CD14-positive monocyte (primary cell): ENCODE data around the gene TXNDC11. TPM values are rescaled to one million over a fixed set of nuclear protein-coding genes. Genes with fewer than 3 reads are reported as not detected.
A peak's percentile ranks its signal among the peaks of the same experiment; 100 is the strongest.

ENCODE experiments used
- DNase-seq, 3 donors: peaks; one replicate each; pipeline ENCODE4 v3.0.0-alpha.2; 2011 to 2022
- H2AFZ ChIP-seq: 2 replicates; pipeline ENCODE4 v1.6.0; 2012; ENCODE audit warnings: mild to moderate bottlenecking, low read depth, low read length, inconsistent platforms; ENCODE audit not compliant: insufficient read depth, poor library complexity, severe bottlenecking
- H3K27ac ChIP-seq, 2 donors: 1 replicate in 1 of 2; 2 replicates in 1 of 2; pipeline ENCODE4 v1.5.1; 2012 to 2013; ENCODE audit warnings: low read length in 2 of 2, control low read depth in 1 of 2, inconsistent platforms in 1 of 2, low read depth in 1 of 2, mild to moderate bottlenecking in 1 of 2
- H3K27me3 ChIP-seq, 2 donors: one replicate each; pipeline versions ENCODE4 v1.6.0 to v1.6.1; 2011 to 2013; ENCODE audit warnings: low read length in 2 of 2; ENCODE audit not compliant: control insufficient read depth in 2 of 2, insufficient read depth in 2 of 2
- H3K36me3 ChIP-seq, 2 donors: replicated peaks in 1 of 2; 1 replicate in 1 of 2; 2 replicates in 1 of 2; pipeline versions ENCODE4 v1.5.1 to v1.6.1; 2012 to 2013; ENCODE audit warnings: low read length in 2 of 2, control low read depth in 1 of 2, inconsistent platforms in 1 of 2, mild to moderate bottlenecking in 1 of 2; ENCODE audit not compliant: insufficient read depth in 2 of 2, control insufficient read depth in 1 of 2
- H3K4me1 ChIP-seq, 2 donors: 1 replicate in 1 of 2; 2 replicates in 1 of 2; pipeline versions ENCODE4 v1.5.1 to v1.6.1; 2012 to 2013; ENCODE audit warnings: low read length in 2 of 2, control low read depth in 1 of 2, inconsistent platforms in 1 of 2, mild to moderate bottlenecking in 1 of 2, moderate library complexity in 1 of 2; ENCODE audit not compliant: insufficient read depth in 2 of 2, control insufficient read depth in 1 of 2
- H3K4me2 ChIP-seq: replicated peaks from 2 replicates; pipeline ENCODE3; 2012; ENCODE audit warnings: low read length, moderate library complexity, mild to moderate bottlenecking; ENCODE audit not compliant: poor library complexity, severe bottlenecking; ENCODE audit errors: extremely low read depth
- H3K4me3 ChIP-seq, 3 experiments: fragments of 200-600 bp in 1 of 3; sonication (generic) in 1 of 3; replicated peaks in 1 of 3; 1 replicate in 2 of 3; 2 replicates in 1 of 3; pipeline ENCODE4 v1.5.1; 2011 to 2013; ENCODE audit warnings: low read length in 3 of 3, mild to moderate bottlenecking in 3 of 3, control low read depth in 2 of 3, low read depth in 2 of 3, inconsistent platforms in 1 of 3, moderate library complexity in 1 of 3
- H3K79me2 ChIP-seq: 2 replicates; pipeline ENCODE4 v1.6.0; 2012; ENCODE audit warnings: mild to moderate bottlenecking, control low read depth, inconsistent platforms, low read length, moderate library complexity; ENCODE audit not compliant: insufficient read depth
- H3K9ac ChIP-seq: 2 replicates; pipeline ENCODE4 v1.6.0; 2017; ENCODE audit warnings: low read length, mild to moderate bottlenecking; ENCODE audit not compliant: insufficient read depth, poor library complexity, severe bottlenecking
- H3K9me3 ChIP-seq, 2 donors: replicated peaks in 1 of 2; 1 replicate in 1 of 2; 2 replicates in 1 of 2; pipeline versions ENCODE4 v1.5.1 to v1.6.1; 2012 to 2013; ENCODE audit warnings: low read length in 2 of 2, control low read depth in 1 of 2; ENCODE audit not compliant: control insufficient read depth in 1 of 2, insufficient read depth in 1 of 2
- H4K20me1 ChIP-seq: 2 replicates; pipeline ENCODE4 v1.6.0; 2012; ENCODE audit warnings: mild to moderate bottlenecking, low read length, control low read depth, moderate library complexity; ENCODE audit not compliant: insufficient read depth
- H3K27ac Mint-ChIP-seq, 7 donors: one replicate each; pipeline ENCODE4 v1.8.0; 2020; ENCODE audit warnings: mild to moderate bottlenecking in 7 of 7, mixed read lengths in 7 of 7, moderate library complexity in 6 of 7, inconsistent platforms in 2 of 7
- H3K27me3 Mint-ChIP-seq, 3 donors: one replicate each; pipeline ENCODE4 v1.8.0; 2021 to 2022; ENCODE audit warnings: low read depth in 3 of 3, mild to moderate bottlenecking in 3 of 3, mixed read lengths in 3 of 3, moderate library complexity in 3 of 3, inconsistent platforms in 1 of 3
- H3K36me3 Mint-ChIP-seq, 2 donors: one replicate each; pipeline ENCODE4 v1.8.0; 2020; ENCODE audit warnings: mixed read lengths in 2 of 2, inconsistent platforms in 1 of 2, mild to moderate bottlenecking in 1 of 2
- H3K4me1 Mint-ChIP-seq: one replicate; pipeline ENCODE4 v1.8.0; 2020; ENCODE audit warnings: mild to moderate bottlenecking, mixed read lengths
- H3K4me3 Mint-ChIP-seq, 2 donors: one replicate each; pipeline ENCODE4 v1.8.0; 2020; ENCODE audit warnings: mild to moderate bottlenecking in 2 of 2, mixed read lengths in 2 of 2, moderate library complexity in 1 of 2
- H3K9me3 Mint-ChIP-seq, 7 donors: one replicate each; pipeline ENCODE4 v1.8.0; 2020 to 2022; ENCODE audit warnings: mixed read lengths in 7 of 7, mild to moderate bottlenecking in 6 of 7, moderate library complexity in 6 of 7, inconsistent platforms in 2 of 7
- CTCF ChIP-seq: fragments of 200-600 bp; IDR thresholded peaks from one replicate; pipeline ENCODE4 v1.8.0; 2022; ENCODE audit warnings: antibody characterized with exemption, mild to moderate bottlenecking
- WGBS: methylation state at CpG from one replicate; pipeline ENCODE4 v1.1.5; 2013; ENCODE audit warnings: missing lambda C conversion rate; ENCODE audit not compliant: insufficient coverage; 5-methylcytosine and 5-hydroxymethylcytosine counted together
- intact Hi-C, 2 donors: fragments of 100-400 bp; cut with micrococcal nuclease; formaldehyde crosslinking; loops; one replicate each; pipeline versions ENCODE4 v1.15.0 to v1.15.1; 2023
- polyA plus RNA-seq, 3 donors: library from polyadenylated mRNA; depleted of rRNA in 1 of 3; unstranded in 2 of 3; stranded (reverse) in 1 of 3; fragments of 300-500 nt in 2 of 3; fragments of >200 nt in 1 of 3; fragmentation: Illumina TruSeq in 2 of 3; gene quantifications; 1 replicate in 2 of 3; 2 replicates in 1 of 3; pipeline ENCODE4 v1.2.3, GENCODE V29; 2012 to 2021

The TXNDC11 gene
- polyA plus RNA-seq, 3 donors = 32.9 to 60.0 (median 40.6) TPM

DNA sequence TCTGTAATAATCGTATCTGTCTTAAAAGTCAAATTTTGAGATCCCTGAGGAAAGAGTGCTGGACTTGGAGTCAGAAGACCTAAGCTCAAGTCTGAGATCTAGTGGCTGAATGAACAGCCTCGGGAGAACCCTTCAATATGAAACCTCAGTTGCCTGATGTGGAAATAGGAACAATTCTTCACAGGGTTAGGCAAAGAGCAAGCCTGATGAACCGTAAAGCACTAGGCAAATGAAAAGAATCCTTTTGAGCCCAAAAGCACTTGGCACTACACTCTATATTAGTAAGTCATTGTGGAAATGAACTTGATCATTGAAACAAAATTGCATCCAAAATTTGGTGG lies 20.2 kb downstream of the TXNDC11 start:
- Histone ChIP-seq H4K20me1 (peaks cover 67% of the 10 kb centered on the region), H3K27me3 (no peaks in the 10 kb centered on the region), H3K27ac (peak overlapping the region in 1 of 2 donors; percentile 37), H3K79me2 (peaks cover 57% of the 10 kb centered on the region), H3K4me3 (no peak overlapping the region), H3K4me2 (no peak overlapping the region), H3K9me3 (no peaks in the 10 kb centered on the region), H3K9ac (no peak overlapping the region), H3K36me3 (peaks cover 71 to 93% of the 10 kb centered on the region in 2 donors), H2AFZ (no peak overlapping the region), H3K4me1 (peaks cover 0 to under 1% of the 10 kb centered on the region in 2 donors)
- Mint-ChIP-seq H3K27me3 (peaks cover 0 to 2% (median 0%) of the 10 kb centered on the region in 3 donors), H3K4me1 (peaks cover 7% of the 10 kb centered on the region), H3K9me3 (no peaks in the 10 kb centered on the region), H3K36me3 (peaks cover 73 to 88% of the 10 kb centered on the region in 2 donors), H3K4me3 (no peak overlapping the region), H3K27ac (peak overlapping the region in 2 of 7 donors; percentile 26 to 46)
- no peak for DNase-seq
- WGBS = no CpG with 5 or more reads among the region's 3 CpGs
- intact Hi-C loops = no loop called here
- TF ChIP-seq CTCF = no peak

GRCh38 chr16:11721781-11722467 lies 20.7 kb downstream of the TXNDC11 start:
- Mint-ChIP-seq H3K9me3 (no peaks in the 10 kb centered on the region), H3K27me3 (peaks cover 0 to 2% (median 0%) of the 10 kb centered on the region in 3 donors), H3K36me3 (peaks cover 70 to 90% of the 10 kb centered on the region in 2 donors), H3K27ac (peak overlapping the region in 3 of 7 donors; percentile 26 to 46 (median 43)), H3K4me1 (peaks cover 2% of the 10 kb centered on the region), H3K4me3 (no peak overlapping the region)
- no peak overlapping the region for H2AFZ ChIP-seq
- no peaks in the 10 kb centered on the region for H3K9me3 ChIP-seq
- no peak overlapping the region for H3K9ac ChIP-seq
- no peak for TF ChIP-seq CTCF
- WGBS = 57% methylated on average over 4 of the region's 4 CpGs
- intact Hi-C loops = no loop called here
- H3K27me3 ChIP-seq = no peaks in the 10 kb centered on the region
- H3K4me1 ChIP-seq = no peaks in the 10 kb centered on the region
- H3K79me2 ChIP-seq = peaks cover 52% of the 10 kb centered on the region
- H3K4me3 ChIP-seq = no peak overlapping the region
- peak overlapping the region in 1 of 2 donors; percentile 37 for H3K27ac ChIP-seq
- H3K4me2 ChIP-seq = no peak overlapping the region
- H3K36me3 ChIP-seq = peaks cover 71 to 93% of the 10 kb centered on the region in 2 donors
- no peak for DNase-seq
- H4K20me1 ChIP-seq = peaks cover 66% of the 10 kb centered on the region
